Naive thymus-derived CD4-positive, alpha-beta T cell (primary cell): ENCODE results near the gene CST6. TPM values are rescaled to one million over a fixed set of nuclear protein-coding genes. Genes with fewer than 3 reads are reported as not detected.

Experiments
- ATAC-seq: fragments of 150-1000 bp; cut with Tn5 transposase; 2 replicates; pipeline ENCODE4 v1.10.0; 2021; ENCODE audit warnings: mild to moderate bottlenecking, moderate library complexity
- CTCF ChIA-PET: fragments of 350-600 bp; sonication (Branson Sonifier 250); formaldehyde crosslinking; loops from one replicate; lab custom pipeline; 2021; ENCODE audit warnings: antibody characterized with exemption; lab: Charles Lee
- POLR2A ChIA-PET: fragments of 350-600 bp; sonication (Branson Sonifier 250); formaldehyde crosslinking; loops from one replicate; lab custom pipeline; 2021; ENCODE audit warnings: antibody characterized with exemption, inconsistent platforms; lab: Charles Lee
- DNase-seq, 9 donors: peaks; one replicate each; pipeline versions ENCODE4 v3.0.0 to v3.0.0-alpha.2; 2020 to 2022; ENCODE audit warnings: mixed read lengths in 1 of 9
- H3K27ac ChIP-seq: one replicate; pipeline ENCODE4 v1.7.0; 2013; ENCODE audit warnings: mild to moderate bottlenecking, low read depth, low read length, moderate library complexity
- H3K27me3 ChIP-seq, 2 donors: one replicate each; pipeline ENCODE4 v1.7.0; 2013; ENCODE audit warnings: low read length in 2 of 2, mild to moderate bottlenecking in 2 of 2, moderate library complexity in 2 of 2; ENCODE audit not compliant: control insufficient read depth in 2 of 2, insufficient read depth in 2 of 2
- H3K36me3 ChIP-seq, 3 experiments: 1 replicate in 2 of 3; 2 replicates in 1 of 3; pipeline ENCODE4 v1.7.0; 2013; ENCODE audit warnings: low read length in 3 of 3, mild to moderate bottlenecking in 3 of 3, moderate library complexity in 1 of 3; ENCODE audit not compliant: insufficient read depth in 3 of 3, control insufficient read depth in 2 of 3
- H3K4me1 ChIP-seq, 2 donors: one replicate each; pipeline ENCODE4 v1.7.0; 2013; ENCODE audit warnings: low read length in 2 of 2, mild to moderate bottlenecking in 2 of 2, moderate library complexity in 1 of 2; ENCODE audit not compliant: control insufficient read depth in 2 of 2, insufficient read depth in 2 of 2
- H3K4me3 ChIP-seq: 2 replicates; pipeline ENCODE4 v1.7.0; 2013; ENCODE audit warnings: mild to moderate bottlenecking, low read length
- H3K9me3 ChIP-seq, 3 experiments: 1 replicate in 2 of 3; 2 replicates in 1 of 3; pipeline ENCODE4 v1.7.0; 2013; ENCODE audit warnings: low read length in 3 of 3; ENCODE audit not compliant: control insufficient read depth in 2 of 3
- H3K27ac Mint-ChIP-seq, 9 donors: one replicate each; pipeline ENCODE4 v1.8.0; 2020 to 2022; ENCODE audit warnings: mixed read lengths in 9 of 9, mild to moderate bottlenecking in 8 of 9, moderate library complexity in 5 of 9, inconsistent platforms in 2 of 9
- H3K27me3 Mint-ChIP-seq, 5 donors: one replicate each; pipeline ENCODE4 v1.8.0; 2021 to 2022; ENCODE audit warnings: mixed read lengths in 5 of 5, mild to moderate bottlenecking in 1 of 5
- H3K36me3 Mint-ChIP-seq, 5 donors: one replicate each; pipeline ENCODE4 v1.8.0; 2020 to 2022; ENCODE audit warnings: mixed read lengths in 5 of 5, mild to moderate bottlenecking in 3 of 5, inconsistent platforms in 1 of 5
- H3K4me1 Mint-ChIP-seq, 7 donors: one replicate each; pipeline ENCODE4 v1.8.0; 2020 to 2022; ENCODE audit warnings: mixed read lengths in 7 of 7, mild to moderate bottlenecking in 3 of 7, inconsistent platforms in 1 of 7
- H3K4me3 Mint-ChIP-seq, 10 donors: one replicate each; pipeline ENCODE4 v1.8.0; 2020 to 2022; ENCODE audit warnings: mild to moderate bottlenecking in 10 of 10, mixed read lengths in 10 of 10, moderate library complexity in 6 of 10, inconsistent platforms in 2 of 10
- H3K9me3 Mint-ChIP-seq, 11 donors: one replicate each; pipeline ENCODE4 v1.8.0; 2020 to 2022; ENCODE audit warnings: mixed read lengths in 11 of 11, mild to moderate bottlenecking in 4 of 11, inconsistent platforms in 1 of 11, moderate library complexity in 1 of 11
- intact Hi-C, 2 donors: fragments of 100-400 bp; cut with micrococcal nuclease; formaldehyde crosslinking; loops; one replicate each; pipeline ENCODE4 v1.15.1; 2023
- polyA plus RNA-seq, 2 donors: library from polyadenylated mRNA; unstranded; fragments of 300-500 nt; fragmentation: Illumina TruSeq; gene quantifications; one replicate each; pipeline ENCODE4 v1.2.3, GENCODE V29; 2021
- total RNA-seq, 6 experiments: library from RNA in 5 of 6; stranded (reverse) in 5 of 6; gene quantifications; 1 replicate in 5 of 6; 2 replicates in 1 of 6; pipeline ENCODE4 v1.2.3 and lab custom pipeline; 2021 to 2026

CST6 gene
- total and polyA plus RNA-seq, 7 experiments from 2014 or later: 0.42 TPM; not detected in 6

DNA sequence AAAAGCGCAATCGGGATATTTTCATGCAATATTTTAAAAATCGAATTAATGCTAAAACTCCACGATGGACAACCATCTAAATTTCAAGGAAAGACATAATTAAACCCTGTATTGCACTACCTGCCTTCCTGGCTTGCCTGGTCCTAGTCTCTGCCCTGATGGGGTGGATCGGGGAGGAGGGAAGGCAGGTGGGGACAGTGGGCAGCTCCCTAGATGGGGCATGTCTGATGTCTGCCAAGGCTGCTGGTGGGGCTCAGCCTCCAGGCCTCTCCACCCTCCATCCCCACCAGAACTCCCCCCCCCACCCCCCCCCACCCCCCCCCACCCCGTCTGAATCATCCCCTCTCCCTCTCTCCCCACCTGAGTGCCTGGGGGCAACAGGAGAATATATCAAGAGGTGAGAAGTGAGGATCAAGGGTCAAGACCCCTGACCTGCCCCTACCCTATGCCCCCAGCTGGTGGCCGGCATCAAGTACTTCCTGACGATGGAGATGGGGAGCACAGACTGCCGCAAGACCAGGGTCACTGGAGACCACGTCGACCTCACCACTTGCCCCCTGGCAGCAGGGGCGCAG lies 650 bp downstream of the CST6 start:
- Histone ChIP-seq H3K9me3 (no peaks in the 10 kb centered on the region), H3K36me3 (no peaks in the 10 kb centered on the region), H3K27me3 (peaks cover 0 to 13% of the 10 kb centered on the region in 2 donors), H3K4me3 (no peak overlapping the region), H3K4me1 (peaks cover 0 to 8% of the 10 kb centered on the region in 2 donors), H3K27ac (no peak overlapping the region)
- Mint-ChIP-seq H3K27ac (no peak overlapping the region), H3K9me3 (no peaks in the 10 kb centered on the region), H3K4me3 (peak overlapping the region in 4 of 10 donors; percentile 12 to 42 (median 34)), H3K27me3 (peaks cover 0 to 37% (median 6%) of the 10 kb centered on the region in 5 donors), H3K4me1 (peaks cover 0 to 4% (median 0%) of the 10 kb centered on the region in 7 donors), H3K36me3 (no peaks in the 10 kb centered on the region)
- intact Hi-C loops: no loop called here
- ChIA-PET POLR2A (interaction anchor here (0.6 to 0.9 kb wide), 3 partner anchors 10 to 1256 kb away, joined by 3 read pairs; partner anchors contain the start of gene BANF1), CTCF (no interaction called here)
- ATAC-seq (no peak), DNase-seq (no peak)

GRCh38 chr11:66012946-66013761 lies 1.3 kb downstream of the CST6 start:
- CTCF ChIA-PET: no interaction called here

DNA sequence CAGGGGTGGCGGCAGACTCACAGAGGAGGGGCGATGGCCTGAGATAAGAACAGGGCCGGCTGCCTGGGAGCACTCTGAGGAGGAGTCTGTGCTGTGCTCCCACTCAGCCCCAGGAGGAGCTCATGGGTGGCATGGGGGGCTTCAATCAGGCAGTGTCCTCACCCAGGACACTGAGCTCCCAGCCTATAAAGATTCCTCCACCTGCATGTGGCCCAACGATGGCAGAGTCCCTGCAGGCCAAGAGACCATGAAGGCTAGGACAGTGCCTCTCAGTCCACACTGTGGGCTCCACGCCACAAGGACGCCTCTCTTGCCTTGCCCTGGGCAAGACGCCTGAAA lies 1.9 kb downstream of the CST6 start:
- H3K36me3 Mint-ChIP-seq: no peaks in the 10 kb centered on the region
- CTCF ChIA-PET: no interaction called here
- no peak overlapping the region for H3K4me3 Mint-ChIP-seq
- Histone ChIP-seq H3K27ac (no peak overlapping the region), H3K36me3 (no peaks in the 10 kb centered on the region), H3K4me3 (no peak overlapping the region), H3K27me3 (peaks cover 0 to 13% of the 10 kb centered on the region in 2 donors), H3K4me1 (peaks cover 0 to 8% of the 10 kb centered on the region in 2 donors), H3K9me3 (no peaks in the 10 kb centered on the region)
- H3K9me3 Mint-ChIP-seq: no peaks in the 10 kb centered on the region
- ATAC-seq (no peak), DNase-seq (no peak)
- no peak overlapping the region for H3K27ac Mint-ChIP-seq
- POLR2A ChIA-PET: no interaction called here
- peaks cover 0 to 37% (median 6%) of the 10 kb centered on the region in 5 donors for H3K27me3 Mint-ChIP-seq
- H3K4me1 Mint-ChIP-seq: peaks cover 0 to 4% (median 0%) of the 10 kb centered on the region in 7 donors
- intact Hi-C loops: no loop called here

More at GRCh38 chr11:66012946-66013761, 1.3 kb downstream of the CST6 start:
- Histone ChIP-seq H3K36me3 (no peaks in the 10 kb centered on the region), H3K27ac (no peak overlapping the region), H3K4me3 (no peak overlapping the region), H3K27me3 (peaks cover 0 to 13% of the 10 kb centered on the region in 2 donors), H3K9me3 (no peaks in the 10 kb centered on the region), H3K4me1 (peaks cover 0 to 8% of the 10 kb centered on the region in 2 donors)
- H3K27me3 Mint-ChIP-seq: peaks cover 0 to 37% (median 6%) of the 10 kb centered on the region in 5 donors
- no peak overlapping the region for H3K4me3 Mint-ChIP-seq
- ATAC-seq: peak; percentile 73
- no peak overlapping the region for H3K27ac Mint-ChIP-seq
- no peaks in the 10 kb centered on the region for H3K9me3 Mint-ChIP-seq
- peaks cover 0 to 4% (median 0%) of the 10 kb centered on the region in 7 donors for H3K4me1 Mint-ChIP-seq
- H3K36me3 Mint-ChIP-seq: no peaks in the 10 kb centered on the region
- no peak for DNase-seq
- POLR2A ChIA-PET: interaction anchor here (0.9 kb wide), 1 partner anchor 11 kb away, joined by 3 read pairs; the partner anchor contains the start of gene BANF1
- intact Hi-C loops: no loop called here

- peak overlapping the region in 1 of 9 donors; percentile 51 for H3K27ac Mint-ChIP-seq
- H3K9me3 Mint-ChIP-seq: no peaks in the 10 kb centered on the region
These were observed 3.1 kb downstream of the CST6 start for GRCh38 chr11:66014804-66015453.

GRCh38 chr11:66015454-66015881 lies 3.7 kb downstream of the CST6 start:
- intact Hi-C loops: no loop called here
- Histone ChIP-seq H3K27ac (no peak overlapping the region), H3K27me3 (peaks cover 0 to 13% of the 10 kb centered on the region in 2 donors), H3K4me1 (peaks cover 0 to 8% of the 10 kb centered on the region in 2 donors), H3K36me3 (no peaks in the 10 kb centered on the region), H3K9me3 (no peaks in the 10 kb centered on the region), H3K4me3 (no peak overlapping the region)
- POLR2A ChIA-PET: no interaction called here
- Mint-ChIP-seq H3K27me3 (peaks cover 0 to 28% (median 6%) of the 10 kb centered on the region in 5 donors), H3K27ac (no peak overlapping the region), H3K4me1 (peaks cover 0 to 6% (median 0%) of the 10 kb centered on the region in 7 donors), H3K9me3 (no peaks in the 10 kb centered on the region), H3K36me3 (no peaks in the 10 kb centered on the region), H3K4me3 (no peak overlapping the region)
- ATAC-seq (no peak), DNase-seq (no peak)
- CTCF ChIA-PET: no interaction called here

More at GRCh38 chr11:66014804-66015453, 3.1 kb downstream of the CST6 start:
- Histone ChIP-seq H3K4me1 (peaks cover 0 to 8% of the 10 kb centered on the region in 2 donors), H3K36me3 (no peaks in the 10 kb centered on the region), H3K27ac (no peak overlapping the region), H3K4me3 (no peak overlapping the region), H3K9me3 (no peaks in the 10 kb centered on the region), H3K27me3 (peaks cover 0 to 13% of the 10 kb centered on the region in 2 donors)
- H3K36me3 Mint-ChIP-seq: no peaks in the 10 kb centered on the region
- no peak overlapping the region for H3K4me3 Mint-ChIP-seq
- H3K27me3 Mint-ChIP-seq: peaks cover 0 to 32% (median 6%) of the 10 kb centered on the region in 5 donors
- ATAC-seq (no peak), DNase-seq (no peak)
- peaks cover 0 to 4% (median 0%) of the 10 kb centered on the region in 7 donors for H3K4me1 Mint-ChIP-seq
- ChIA-PET CTCF (no interaction called here), POLR2A (no interaction called here)
- intact Hi-C loops: no loop called here

- no peak overlapping the region for H3K4me3 Mint-ChIP-seq
- H3K27me3 Mint-ChIP-seq: peaks cover 0 to 22% (median 6%) of the 10 kb centered on the region in 5 donors
- Histone ChIP-seq H3K36me3 (no peaks in the 10 kb centered on the region), H3K27me3 (peaks cover 0 to 13% of the 10 kb centered on the region in 2 donors), H3K9me3 (no peaks in the 10 kb centered on the region), H3K4me1 (peaks cover 0 to 8% of the 10 kb centered on the region in 2 donors), H3K4me3 (no peak overlapping the region), H3K27ac (no peak overlapping the region)
- DNase-seq (no peak), ATAC-seq (no peak)
- H3K4me1 Mint-ChIP-seq: peaks cover 0 to 9% (median 0%) of the 10 kb centered on the region in 7 donors
- H3K36me3 Mint-ChIP-seq: no peaks in the 10 kb centered on the region
- ChIA-PET CTCF (no interaction called here), POLR2A (no interaction called here)
- intact Hi-C loops: no loop called here
- H3K9me3 Mint-ChIP-seq: no peaks in the 10 kb centered on the region
- H3K27ac Mint-ChIP-seq: no peak overlapping the region
These were observed 4.4 kb downstream of the CST6 start for GRCh38 chr11:66015936-66016792.
